Measurements from ENCODE around the gene SCUBE1.

The SCUBE1 gene

DNA sequence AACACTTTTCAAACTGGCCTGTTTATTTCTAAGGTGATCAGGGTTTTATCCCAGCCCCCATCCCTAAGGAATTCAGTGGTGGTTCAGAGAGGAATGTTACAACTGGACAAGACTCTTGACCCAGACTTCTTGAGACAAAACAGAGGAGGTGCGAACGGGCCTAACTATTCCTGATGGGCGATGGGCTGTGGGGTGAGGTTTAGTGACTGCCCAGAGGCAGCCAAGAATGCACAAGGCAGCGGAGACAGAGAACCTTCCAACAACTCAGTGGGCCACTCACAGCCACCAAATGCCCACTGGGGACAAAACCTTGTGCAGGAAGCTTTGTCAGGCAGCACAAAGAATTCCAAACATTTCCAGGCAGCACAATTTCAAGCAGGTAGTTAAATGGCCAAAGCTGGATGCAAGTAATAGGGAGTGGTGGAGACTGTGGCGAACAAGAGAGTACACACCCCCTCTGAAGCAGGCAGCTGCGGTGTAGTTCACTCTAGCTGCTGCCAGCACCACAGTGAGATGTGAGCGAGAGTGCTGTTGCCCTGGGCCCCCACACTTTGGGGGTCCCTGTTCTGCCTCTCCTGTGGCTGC is 29.2 kb downstream of the SCUBE1 start:
- H3K27ac ChIP-seq, result no peak overlapping the region
- H3K9ac ChIP-seq, result no peak overlapping the region
- no peaks in the 10 kb centered on the region for H3K4me1 ChIP-seq

DNA sequence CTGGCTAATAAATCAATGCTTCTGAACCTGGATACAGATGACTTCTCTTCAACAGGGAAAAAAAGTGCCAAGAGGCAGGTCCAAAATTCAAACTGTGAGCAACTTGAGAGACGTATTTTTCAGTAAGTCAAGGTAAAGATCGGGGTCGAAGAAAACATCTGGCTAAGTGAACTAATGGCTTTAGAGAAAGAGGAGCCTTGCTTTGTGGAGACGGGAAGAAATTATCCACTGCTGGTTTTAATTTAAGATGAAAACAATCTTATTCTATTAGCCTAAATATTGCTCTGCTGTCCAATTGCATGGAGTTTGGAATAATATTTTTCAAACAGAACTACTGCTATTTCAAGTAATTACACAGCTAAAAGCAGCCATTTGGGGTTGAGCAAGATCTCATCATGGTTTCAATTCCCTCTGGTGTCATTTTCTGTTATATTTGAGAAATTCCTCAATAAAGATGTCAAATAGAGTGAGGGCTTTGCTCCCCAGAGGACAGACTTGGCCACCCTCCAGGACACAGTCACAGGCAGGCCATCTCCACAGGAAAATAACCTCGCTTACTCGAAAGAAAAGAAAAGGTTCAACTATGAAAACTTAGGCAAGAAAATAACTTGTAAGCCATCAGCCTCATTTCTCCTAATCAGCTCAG is 29.8 kb downstream of the SCUBE1 start:
- Histone ChIP-seq H3K27ac (no peak overlapping the region), H2AFZ (no peak overlapping the region)

More for the DNA sequence above, 29.2 kb downstream of the SCUBE1 start:
- Histone ChIP-seq H2AFZ (no peak overlapping the region), H3K4me2 (ENCODE audit: low read length) (no peak overlapping the region), H3K27me3 (ENCODE audit: control insufficient read depth, insufficient read depth, low read length) (no peaks in the 10 kb centered on the region), H3K4me3 (ENCODE audit: low read depth, low read length) (no peak overlapping the region), H3K9me3 (ENCODE audit: control insufficient read depth, low read length) (no peaks in the 10 kb centered on the region), H3K79me2 (no peaks in the 10 kb centered on the region), H3K36me3 (ENCODE audit: control insufficient read depth, insufficient read depth, low read length) (no peaks in the 10 kb centered on the region)
- TF ChIP-seq, protein P1, sequence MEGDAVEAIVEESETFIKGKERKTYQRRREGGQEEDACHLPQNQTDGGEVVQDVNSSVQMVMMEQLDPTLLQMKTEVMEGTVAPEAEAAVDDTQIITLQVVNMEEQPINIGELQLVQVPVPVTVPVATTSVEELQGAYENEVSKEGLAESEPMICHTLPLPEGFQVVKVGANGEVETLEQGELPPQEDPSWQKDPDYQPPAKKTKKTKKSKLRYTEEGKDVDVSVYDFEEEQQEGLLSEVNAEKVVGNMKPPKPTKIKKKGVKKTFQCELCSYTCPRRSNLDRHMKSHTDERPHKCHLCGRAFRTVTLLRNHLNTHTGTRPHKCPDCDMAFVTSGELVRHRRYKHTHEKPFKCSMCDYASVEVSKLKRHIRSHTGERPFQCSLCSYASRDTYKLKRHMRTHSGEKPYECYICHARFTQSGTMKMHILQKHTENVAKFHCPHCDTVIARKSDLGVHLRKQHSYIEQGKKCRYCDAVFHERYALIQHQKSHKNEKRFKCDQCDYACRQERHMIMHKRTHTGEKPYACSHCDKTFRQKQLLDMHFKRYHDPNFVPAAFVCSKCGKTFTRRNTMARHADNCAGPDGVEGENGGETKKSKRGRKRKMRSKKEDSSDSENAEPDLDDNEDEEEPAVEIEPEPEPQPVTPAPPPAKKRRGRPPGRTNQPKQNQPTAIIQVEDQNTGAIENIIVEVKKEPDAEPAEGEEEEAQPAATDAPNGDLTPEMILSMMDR (IDR thresholded peaks at IDR 0.05), result no peak

GRCh38 chr22:43312608-43313007 is 30.6 kb downstream of the SCUBE1 start:
- no peaks in the 10 kb centered on the region for H3K4me1 ChIP-seq
- no peak overlapping the region for H2AFZ ChIP-seq
- no peak overlapping the region for H3K4me2 ChIP-seq (ENCODE audit: low read length)
- no peaks in the 10 kb centered on the region for H3K9me3 ChIP-seq (ENCODE audit: control insufficient read depth, low read length)
- H3K36me3 ChIP-seq (ENCODE audit: control insufficient read depth, insufficient read depth, low read length), result no peaks in the 10 kb centered on the region
- H3K4me3 ChIP-seq (ENCODE audit: low read depth, low read length), result no peak overlapping the region
- no peak overlapping the region for H3K27ac ChIP-seq
- TF ChIP-seq, protein P1 (IDR thresholded peaks at IDR 0.05), result no peak
- no peaks in the 10 kb centered on the region for H3K27me3 ChIP-seq (ENCODE audit: control insufficient read depth, insufficient read depth, low read length)
- no peak overlapping the region for H3K9ac ChIP-seq
- no peaks in the 10 kb centered on the region for H3K79me2 ChIP-seq

More for the DNA sequence above, 29.8 kb downstream of the SCUBE1 start:
- no peak overlapping the region for H3K9ac ChIP-seq
- H3K36me3 ChIP-seq (ENCODE audit: control insufficient read depth, insufficient read depth, low read length), result no peaks in the 10 kb centered on the region
- H3K9me3 ChIP-seq (ENCODE audit: control insufficient read depth, low read length), result no peaks in the 10 kb centered on the region
- H3K4me1 ChIP-seq, result no peaks in the 10 kb centered on the region
- no peaks in the 10 kb centered on the region for H3K27me3 ChIP-seq (ENCODE audit: control insufficient read depth, insufficient read depth, low read length)
- TF ChIP-seq, protein P1 (IDR thresholded peaks at IDR 0.05), result no peak
- H3K4me2 ChIP-seq (ENCODE audit: low read length), result no peak overlapping the region
- H3K79me2 ChIP-seq, result no peaks in the 10 kb centered on the region
- no peak overlapping the region for H3K4me3 ChIP-seq (ENCODE audit: low read depth, low read length)

DNA sequence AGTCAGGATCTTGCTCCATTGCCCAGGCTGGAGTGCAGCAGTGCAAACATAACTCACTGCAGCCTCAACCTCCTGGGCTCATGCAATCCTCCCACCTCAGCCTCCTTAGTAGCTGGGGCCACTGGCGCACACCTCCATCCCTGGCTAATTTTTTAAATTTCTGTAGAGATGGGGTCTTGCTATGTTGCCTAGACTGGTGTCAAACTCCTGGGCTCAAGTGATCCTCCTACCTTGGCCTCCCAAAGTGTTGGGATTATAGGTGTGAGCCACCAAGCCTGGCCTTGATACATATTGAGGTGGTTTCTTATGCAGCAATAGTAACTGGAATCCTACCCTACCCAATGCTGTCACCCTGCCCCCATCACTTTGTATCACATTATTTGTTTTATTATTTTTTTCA is 32.4 kb downstream of the SCUBE1 start:
- TF ChIP-seq, protein P1 (IDR thresholded peaks at IDR 0.05), result no peak
- Histone ChIP-seq H3K4me1 (no peaks in the 10 kb centered on the region), H3K36me3 (ENCODE audit: control insufficient read depth, insufficient read depth, low read length) (no peaks in the 10 kb centered on the region), H3K27me3 (ENCODE audit: control insufficient read depth, insufficient read depth, low read length) (no peaks in the 10 kb centered on the region), H3K9ac (no peak overlapping the region), H3K9me3 (ENCODE audit: control insufficient read depth, low read length) (no peaks in the 10 kb centered on the region), H3K4me3 (ENCODE audit: low read depth, low read length) (no peak overlapping the region), H3K79me2 (no peaks in the 10 kb centered on the region), H3K27ac (no peak overlapping the region), H3K4me2 (ENCODE audit: low read length) (no peak overlapping the region), H2AFZ (no peak overlapping the region)

- no peaks in the 10 kb centered on the region for H3K9me3 ChIP-seq (ENCODE audit: control insufficient read depth, low read length)
- H3K27ac ChIP-seq, result no peak overlapping the region
- H3K4me3 ChIP-seq (ENCODE audit: low read depth, low read length), result no peak overlapping the region
- H3K36me3 ChIP-seq (ENCODE audit: control insufficient read depth, insufficient read depth, low read length), result no peaks in the 10 kb centered on the region
- H3K4me1 ChIP-seq, result no peaks in the 10 kb centered on the region
- H3K79me2 ChIP-seq, result no peaks in the 10 kb centered on the region
- H2AFZ ChIP-seq, result no peak overlapping the region
- H3K4me2 ChIP-seq (ENCODE audit: low read length), result no peak overlapping the region
- TF ChIP-seq, protein P1 (IDR thresholded peaks at IDR 0.05), result no peak
- H3K27me3 ChIP-seq (ENCODE audit: control insufficient read depth, insufficient read depth, low read length), result no peaks in the 10 kb centered on the region
- no peak overlapping the region for H3K9ac ChIP-seq
Measured at GRCh38 chr22:43310311-43310710, 32.9 kb downstream of the SCUBE1 start.
